Activated CD8-positive, alpha-beta T cell treated with anti-CD3 and anti-CD28 coated beads for 36 hours (primary cell): ENCODE measurements around the gene YBX2. TPM values are rescaled to one million over a fixed set of nuclear protein-coding genes. Genes with fewer than 3 reads are reported as not detected.

Source experiments
- ATAC-seq: fragments of 200-7000 bp; cut with Tn5 transposase; one replicate; pipeline ENCODE4 v1.10.0; 2021; ENCODE audit warnings: mild to moderate bottlenecking, moderate library complexity
- CTCF ChIA-PET: fragments of 350-600 bp; sonication (Branson Sonifier 250); formaldehyde crosslinking; loops from one replicate; lab custom pipeline; 2021; ENCODE audit warnings: antibody characterized with exemption; lab: Charles Lee
- POLR2A ChIA-PET: fragments of 350-600 bp; sonication (Branson Sonifier 250); formaldehyde crosslinking; loops from one replicate; lab custom pipeline; 2021; ENCODE audit warnings: antibody characterized with exemption; lab: Charles Lee
- DNase-seq: peaks from one replicate; pipeline ENCODE4 v3.0.0-alpha.2; 2020
- H3K27ac Mint-ChIP-seq: one replicate; pipeline ENCODE4 v1.8.0; 2021; ENCODE audit warnings: mild to moderate bottlenecking, mixed read lengths
- H3K27me3 Mint-ChIP-seq: one replicate; pipeline ENCODE4 v1.8.0; 2021; ENCODE audit warnings: mixed read lengths
- H3K36me3 Mint-ChIP-seq: one replicate; pipeline ENCODE4 v1.8.0; 2021; ENCODE audit warnings: low read depth, mixed read lengths
- H3K4me1 Mint-ChIP-seq: one replicate; pipeline ENCODE4 v1.8.0; 2021; ENCODE audit warnings: low read depth, mixed read lengths
- H3K4me3 Mint-ChIP-seq: one replicate; pipeline ENCODE4 v1.8.0; 2021; ENCODE audit warnings: mild to moderate bottlenecking, moderate library complexity, mixed read lengths
- H3K9me3 Mint-ChIP-seq: one replicate; pipeline ENCODE4 v1.8.0; 2021; ENCODE audit warnings: mixed read lengths
- CTCF ChIP-seq: fragments of 200-600 bp; IDR thresholded peaks from one replicate; pipeline ENCODE4 v1.8.0; 2022; ENCODE audit warnings: antibody characterized with exemption, mild to moderate bottlenecking
- intact Hi-C: fragments of 100-400 bp; cut with micrococcal nuclease; formaldehyde crosslinking; loops from one replicate; pipeline ENCODE4 v1.10.0; 2022
- total RNA-seq, 2 experiments: library from RNA; stranded (reverse); gene quantifications; one replicate each; pipeline ENCODE4 v1.2.3, GENCODE V29; 2021

YBX2 gene
- total RNA-seq, 2 experiments from 2014 or later, result 0.56 to 0.83 TPM

- intact Hi-C loops, result no loop called here
- Mint-ChIP-seq H3K36me3 (peaks cover 52% of the 10 kb centered on the region), H3K27ac (peak overlapping the region; percentile 97), H3K27me3 (no peaks in the 10 kb centered on the region), H3K4me3 (peak overlapping the region; percentile 94), H3K4me1 (peaks cover 58% of the 10 kb centered on the region), H3K9me3 (no peaks in the 10 kb centered on the region)
- ATAC-seq (no peak), DNase-seq (no peak)
- ChIA-PET POLR2A (interaction anchor here (0.5 to 9.0 kb wide), 18 partner anchors 8 to 274 kb away, joined by 3 to 150 read pairs (median 4); partner anchors contain the start of genes ACAP1, CD68, GABARAP and MPDU1), CTCF (interaction anchor here (0.8 to 2.1 kb wide), 4 partner anchors 13 to 46 kb away, joined by 3 to 11 read pairs (median 3); no protein-coding TSS in a partner anchor)
- TF ChIP-seq CTCF, result no peak
Observed at GRCh38 chr17:7309628-7310027, 15.2 kb upstream of the YBX2 start.

GRCh38 chr17:7308625-7309433 lies 14.4 kb upstream of the YBX2 start:
- Mint-ChIP-seq H3K4me3 (peak overlapping the region; percentile 94), H3K27ac (peak overlapping the region; percentile 97), H3K4me1 (peaks cover 53% of the 10 kb centered on the region), H3K9me3 (peaks cover 2% of the 10 kb centered on the region), H3K27me3 (no peaks in the 10 kb centered on the region), H3K36me3 (peaks cover 49% of the 10 kb centered on the region)
- CTCF ChIA-PET, result interaction anchor here (0.6 to 1.2 kb wide), 3 partner anchors 35 to 275 kb away, joined by 3 read pairs; partner anchors contain the start of genes MPDU1 and TMEM95
- POLR2A ChIA-PET, result interaction anchor here (0.5 to 9.0 kb wide), 36 partner anchors 9 to 378 kb away, joined by 3 to 150 read pairs (median 3); partner anchors contain the start of genes ACADVL, ACAP1, CD68 and CTDNEP1
- no peak for TF ChIP-seq CTCF
- peak; percentile 28 for ATAC-seq
- intact Hi-C loops, result no loop called here
- DNase-seq, result peak; percentile 93

GRCh38 chr17:7307686-7308624 lies 13.5 kb upstream of the YBX2 start:
- ChIA-PET POLR2A (interaction anchor here (0.6 to 9.0 kb wide), 25 partner anchors 10 to 378 kb away, joined by 3 to 150 read pairs (median 4); partner anchors contain the start of genes ACADVL, ACAP1, CD68 and CTDNEP1), CTCF (interaction anchor here (0.6 to 0.9 kb wide), 2 partner anchors 47 to 276 kb away, joined by 3 read pairs; partner anchors contain the start of genes MPDU1 and TMEM95)
- Mint-ChIP-seq H3K4me1 (peaks cover 45% of the 10 kb centered on the region), H3K9me3 (peaks cover 2% of the 10 kb centered on the region), H3K36me3 (peaks cover 46% of the 10 kb centered on the region), H3K27ac (peak overlapping the region; percentile 98), H3K4me3 (peak overlapping the region; percentile 94), H3K27me3 (no peaks in the 10 kb centered on the region)
- DNase-seq, result peak; percentile 58
- ATAC-seq, result no peak
- intact Hi-C loops, result no loop called here
- TF ChIP-seq CTCF, result no peak

- Mint-ChIP-seq H3K36me3 (peaks cover 38% of the 10 kb centered on the region), H3K4me1 (peaks cover 38% of the 10 kb centered on the region), H3K27me3 (no peaks in the 10 kb centered on the region), H3K9me3 (peaks cover 2% of the 10 kb centered on the region), H3K4me3 (peak within 1 kb of the TSS; percentile 94), H3K27ac (peak within 1 kb of the TSS; percentile 98)
- intact Hi-C loops, result no loop called here
- ChIA-PET POLR2A (interaction anchor here (1.4 kb wide), 1 partner anchor 14 kb away, joined by 3 read pairs; no protein-coding TSS in a partner anchor), CTCF (interaction anchor here (2.4 kb wide), 1 partner anchor 11 kb away, joined by 27 read pairs; no protein-coding TSS in a partner anchor)
- TF ChIP-seq CTCF, result no peak
- DNase-seq (peak; percentile 100), ATAC-seq (peak; percentile 84)
Observed at GRCh38 chr17:7306911-7307685, 12.7 kb upstream of the YBX2 start, which contains the start of gene EIF5A. Gene EIF5A (plus strand): TSS chr17:7307628. CDS start chr17:7309636, 2,008 bp downstream.
